ENCODE results near the gene KCNQ1. TPM values are rescaled to one million over a fixed set of nuclear protein-coding genes. Genes with fewer than 3 reads are reported as not detected.
A peak's percentile ranks its signal among the peaks of the same experiment; 100 is the strongest.

Gene KCNQ1
- total RNA-seq, 1 experiment from 2014 or later: 1.0 TPM

DNA sequence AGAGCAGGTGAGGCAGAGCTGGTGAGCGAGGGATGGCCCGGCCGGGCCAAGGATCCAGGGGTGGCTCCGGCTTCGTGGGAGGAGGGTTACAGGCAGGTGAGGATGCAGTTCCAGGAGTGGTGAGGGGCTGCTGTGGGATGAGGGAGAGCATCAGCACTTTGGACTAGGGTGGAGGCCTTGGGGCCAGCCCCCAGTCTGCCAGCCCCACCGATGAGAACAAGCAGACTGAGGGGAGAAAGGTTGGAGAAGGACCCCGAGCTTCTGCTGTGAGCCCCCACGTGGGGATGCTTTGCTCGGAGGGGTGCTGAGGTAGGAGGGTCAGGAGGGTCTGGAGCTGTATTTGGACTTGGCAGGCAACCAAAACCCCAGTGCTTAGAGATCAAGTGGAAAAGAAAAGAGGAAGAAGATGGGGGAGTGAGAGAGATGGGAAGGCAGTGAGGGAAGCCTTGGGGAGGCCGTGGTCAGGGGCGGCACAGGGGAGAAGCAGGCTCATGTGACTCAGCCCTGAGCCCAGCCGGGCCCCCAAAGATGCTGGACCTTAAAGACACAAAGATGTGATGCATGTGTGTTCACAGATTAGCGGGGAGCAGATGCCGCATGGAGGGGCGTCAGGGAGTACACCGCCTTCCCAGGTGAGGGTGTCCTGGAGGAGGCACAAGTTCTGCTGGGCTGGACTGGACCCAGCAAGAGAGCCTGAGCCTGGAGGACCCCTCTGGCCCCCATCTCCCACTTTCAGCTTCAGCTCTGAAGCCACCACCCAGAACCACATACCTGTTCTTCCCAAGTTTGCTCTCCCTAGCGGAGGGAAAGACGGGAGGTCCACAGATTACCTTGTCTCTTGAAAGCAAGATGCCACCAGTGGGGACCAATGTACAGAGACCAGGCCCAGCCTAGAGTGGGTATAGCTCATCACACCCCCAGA lies 349.5 kb downstream of the KCNQ1 start:
- ChIA-PET CTCF (no interaction called here), POLR2A (no interaction called here)
- Histone ChIP-seq H3K27me3 (replicated peaks; ENCODE audit: control insufficient read depth, insufficient read depth, low read length) (no peaks in the 10 kb centered on the region; the same call in 1 of the 2 replicates), H3K36me3 (ENCODE audit: control insufficient read depth, insufficient read depth, low read length) (no peaks in the 10 kb centered on the region; the same call in 1 of the 2 replicates), H3K9me3 (peaks cover 4% of the 10 kb centered on the region; the same call in 1 of the 2 replicates), H3K4me3 (ENCODE audit: low read depth, low read length) (no peak overlapping the region), H3K4me1 (no peaks in the 10 kb centered on the region)
- DNase-seq: peak in 1 of 2 experiments; percentile 18
- H3K36me3 Mint-ChIP-seq (ENCODE audit: insufficient read depth, unreplicated experiment): no peaks in the 10 kb centered on the region
- TF ChIP-seq, protein P1, sequence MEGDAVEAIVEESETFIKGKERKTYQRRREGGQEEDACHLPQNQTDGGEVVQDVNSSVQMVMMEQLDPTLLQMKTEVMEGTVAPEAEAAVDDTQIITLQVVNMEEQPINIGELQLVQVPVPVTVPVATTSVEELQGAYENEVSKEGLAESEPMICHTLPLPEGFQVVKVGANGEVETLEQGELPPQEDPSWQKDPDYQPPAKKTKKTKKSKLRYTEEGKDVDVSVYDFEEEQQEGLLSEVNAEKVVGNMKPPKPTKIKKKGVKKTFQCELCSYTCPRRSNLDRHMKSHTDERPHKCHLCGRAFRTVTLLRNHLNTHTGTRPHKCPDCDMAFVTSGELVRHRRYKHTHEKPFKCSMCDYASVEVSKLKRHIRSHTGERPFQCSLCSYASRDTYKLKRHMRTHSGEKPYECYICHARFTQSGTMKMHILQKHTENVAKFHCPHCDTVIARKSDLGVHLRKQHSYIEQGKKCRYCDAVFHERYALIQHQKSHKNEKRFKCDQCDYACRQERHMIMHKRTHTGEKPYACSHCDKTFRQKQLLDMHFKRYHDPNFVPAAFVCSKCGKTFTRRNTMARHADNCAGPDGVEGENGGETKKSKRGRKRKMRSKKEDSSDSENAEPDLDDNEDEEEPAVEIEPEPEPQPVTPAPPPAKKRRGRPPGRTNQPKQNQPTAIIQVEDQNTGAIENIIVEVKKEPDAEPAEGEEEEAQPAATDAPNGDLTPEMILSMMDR (IDR thresholded peaks at IDR 0.05; ENCODE audit: insufficient read depth in 1 of 2, low read depth in 1 of 2, low read length in 1 of 2, severe bottlenecking in 1 of 2, unreplicated experiment in 1 of 2): no peak
- H3K27me3 Mint-ChIP-seq (ENCODE audit: insufficient read depth, unreplicated experiment): no peaks in the 10 kb centered on the region
- no TSS peak for BruUV-seq (replicated peaks)
- peaks cover 11% of the 10 kb centered on the region for H3K9me3 Mint-ChIP-seq (ENCODE audit: unreplicated experiment)
- intact Hi-C loops (cut with micrococcal nuclease; ENCODE audit: unreplicated experiment): no loop called here
- H3K4me1 Mint-ChIP-seq (ENCODE audit: low read depth, unreplicated experiment): no peaks in the 10 kb centered on the region
- no peak overlapping the region for H3K4me3 Mint-ChIP-seq (ENCODE audit: unreplicated experiment)
- no peak overlapping the region for H3K27ac Mint-ChIP-seq (ENCODE audit: unreplicated experiment)

DNA sequence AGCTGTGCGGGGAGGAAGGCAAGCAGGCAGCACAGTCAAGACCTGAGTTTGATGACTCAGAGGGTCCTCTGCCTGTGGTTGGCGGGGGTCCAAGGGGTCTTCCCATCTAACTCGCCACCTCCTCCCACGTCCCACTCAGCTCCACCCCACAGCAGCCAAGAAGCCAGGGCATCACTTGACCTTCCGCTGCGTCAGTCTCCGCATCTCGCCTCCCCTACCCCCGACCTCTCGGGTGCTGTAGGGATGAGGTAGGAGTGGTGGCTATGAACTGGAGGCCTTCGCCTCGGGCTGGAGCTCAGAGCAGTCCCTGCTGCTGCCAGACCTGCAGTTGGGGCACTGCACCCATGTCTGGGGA lies 350.1 kb downstream of the KCNQ1 start:
- Mint-ChIP-seq H3K4me1 (ENCODE audit: low read depth, unreplicated experiment) (no peaks in the 10 kb centered on the region), H3K9me3 (ENCODE audit: unreplicated experiment) (peaks cover 16% of the 10 kb centered on the region), H3K27me3 (ENCODE audit: insufficient read depth, unreplicated experiment) (no peaks in the 10 kb centered on the region), H3K4me3 (ENCODE audit: unreplicated experiment) (no peak overlapping the region), H3K27ac (ENCODE audit: unreplicated experiment) (no peak overlapping the region), H3K36me3 (ENCODE audit: insufficient read depth, unreplicated experiment) (no peaks in the 10 kb centered on the region)
- H3K4me1 ChIP-seq: no peaks in the 10 kb centered on the region
- DNase-seq: peak in 1 of 2 experiments; percentile 26
- POLR2A ChIA-PET: no interaction called here
- no peaks in the 10 kb centered on the region; the same call in 1 of the 2 replicates for H3K27me3 ChIP-seq (replicated peaks; ENCODE audit: control insufficient read depth, insufficient read depth, low read length)
- CTCF ChIA-PET: no interaction called here
- intact Hi-C loops (cut with micrococcal nuclease; ENCODE audit: unreplicated experiment): no loop called here
- BruUV-seq (replicated peaks): no TSS peak
- TF ChIP-seq, protein P1 (IDR thresholded peaks at IDR 0.05; ENCODE audit: insufficient read depth in 1 of 2, low read depth in 1 of 2, low read length in 1 of 2, severe bottlenecking in 1 of 2, unreplicated experiment in 1 of 2): no peak
- no peak overlapping the region for H3K4me3 ChIP-seq (ENCODE audit: low read depth, low read length)
- peaks cover 4% of the 10 kb centered on the region; the same call in 1 of the 2 replicates for H3K9me3 ChIP-seq
- no peaks in the 10 kb centered on the region for H3K36me3 ChIP-seq (ENCODE audit: control insufficient read depth, insufficient read depth, low read length)

DNA sequence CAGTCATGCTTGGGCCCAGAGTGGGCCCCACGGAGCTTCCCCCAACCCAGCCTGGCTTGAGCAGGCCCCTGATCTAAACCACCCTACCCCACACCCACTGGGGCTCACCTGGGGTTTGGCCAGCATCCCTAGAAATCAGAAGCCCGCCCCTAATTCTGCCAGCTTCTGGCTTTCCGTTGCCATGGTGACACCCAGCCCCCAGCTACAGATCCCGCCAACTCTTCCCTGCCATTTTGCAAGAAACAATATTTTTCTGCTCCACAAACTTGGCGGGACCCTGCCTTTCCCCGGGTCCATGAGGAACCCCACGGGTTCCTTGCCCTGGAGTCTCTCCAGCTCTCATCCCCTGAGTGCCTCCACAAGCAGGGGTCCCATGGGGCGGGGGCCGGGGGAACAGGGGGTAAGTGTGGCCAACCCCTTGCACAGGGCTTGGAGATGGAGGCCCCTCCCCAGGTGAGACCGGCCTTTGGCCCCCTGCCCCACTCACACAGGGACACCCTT lies 350.7 kb downstream of the KCNQ1 start:
- peak in 1 of 2 experiments; percentile 23 for DNase-seq
- Mint-ChIP-seq H3K27me3 (ENCODE audit: insufficient read depth, unreplicated experiment) (no peaks in the 10 kb centered on the region), H3K4me3 (ENCODE audit: unreplicated experiment) (no peak overlapping the region), H3K4me1 (ENCODE audit: low read depth, unreplicated experiment) (no peaks in the 10 kb centered on the region), H3K9me3 (ENCODE audit: unreplicated experiment) (peaks cover 16% of the 10 kb centered on the region), H3K36me3 (ENCODE audit: insufficient read depth, unreplicated experiment) (no peaks in the 10 kb centered on the region), H3K27ac (ENCODE audit: unreplicated experiment) (no peak overlapping the region)
- H3K9me3 ChIP-seq: peaks cover 4% of the 10 kb centered on the region; the same call in 1 of the 2 replicates
- TF ChIP-seq, protein P1 (IDR thresholded peaks at IDR 0.05; ENCODE audit: insufficient read depth in 1 of 2, low read depth in 1 of 2, low read length in 1 of 2, severe bottlenecking in 1 of 2, unreplicated experiment in 1 of 2): no peak
- ChIA-PET POLR2A (no interaction called here), CTCF (no interaction called here)
- no peaks in the 10 kb centered on the region for H3K36me3 ChIP-seq (ENCODE audit: control insufficient read depth, insufficient read depth, low read length)
- no peak overlapping the region for H3K4me3 ChIP-seq (ENCODE audit: low read depth, low read length)
- no peaks in the 10 kb centered on the region for H3K4me1 ChIP-seq
- no peaks in the 10 kb centered on the region; the same call in 1 of the 2 replicates for H3K27me3 ChIP-seq (replicated peaks; ENCODE audit: control insufficient read depth, insufficient read depth, low read length)
- no TSS peak for BruUV-seq (replicated peaks)
- intact Hi-C loops (cut with micrococcal nuclease; ENCODE audit: unreplicated experiment): no loop called here

Data from Caco-2 (cell line).